ENCODE data around the gene STAT5B. TPM values are rescaled to one million over a fixed set of nuclear protein-coding genes. Genes with fewer than 3 reads are reported as not detected.

Gene STAT5B
- total RNA-seq, 4 donors from 2014 or later = 57.6 to 72.6 (median 63.3) TPM

DNA sequence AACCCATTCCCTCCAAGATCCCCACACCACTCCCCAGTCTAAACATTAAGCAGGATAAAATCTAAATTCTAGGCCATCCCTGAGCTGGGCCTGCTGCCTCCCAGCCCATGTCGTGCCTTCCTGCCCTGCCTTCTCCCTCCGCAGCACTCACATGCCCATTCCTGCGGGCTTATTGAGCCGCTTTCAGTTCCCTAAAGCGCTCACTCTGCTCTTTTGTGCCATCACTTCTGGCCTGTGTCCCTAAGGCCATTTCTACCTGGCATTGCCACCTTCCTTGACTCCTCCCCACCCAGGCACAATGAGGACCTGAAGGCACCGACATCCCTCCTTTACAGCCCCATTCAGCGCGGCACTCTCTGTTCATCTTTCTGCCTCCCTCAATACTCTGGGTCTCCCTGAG, 108.4 kb downstream of the STAT5B start:
- Histone ChIP-seq H3K4me1 (no peaks in the 10 kb centered on the region), H3K27me3 (no peaks in the 10 kb centered on the region), H3K4me3 (replicated peaks in 1 of 3) (no peak overlapping the region), H3K27ac (no peak overlapping the region), H3K9me3 (no peaks in the 10 kb centered on the region), H3K36me3 (no peaks in the 10 kb centered on the region)
- TF ChIP-seq, protein P1, sequence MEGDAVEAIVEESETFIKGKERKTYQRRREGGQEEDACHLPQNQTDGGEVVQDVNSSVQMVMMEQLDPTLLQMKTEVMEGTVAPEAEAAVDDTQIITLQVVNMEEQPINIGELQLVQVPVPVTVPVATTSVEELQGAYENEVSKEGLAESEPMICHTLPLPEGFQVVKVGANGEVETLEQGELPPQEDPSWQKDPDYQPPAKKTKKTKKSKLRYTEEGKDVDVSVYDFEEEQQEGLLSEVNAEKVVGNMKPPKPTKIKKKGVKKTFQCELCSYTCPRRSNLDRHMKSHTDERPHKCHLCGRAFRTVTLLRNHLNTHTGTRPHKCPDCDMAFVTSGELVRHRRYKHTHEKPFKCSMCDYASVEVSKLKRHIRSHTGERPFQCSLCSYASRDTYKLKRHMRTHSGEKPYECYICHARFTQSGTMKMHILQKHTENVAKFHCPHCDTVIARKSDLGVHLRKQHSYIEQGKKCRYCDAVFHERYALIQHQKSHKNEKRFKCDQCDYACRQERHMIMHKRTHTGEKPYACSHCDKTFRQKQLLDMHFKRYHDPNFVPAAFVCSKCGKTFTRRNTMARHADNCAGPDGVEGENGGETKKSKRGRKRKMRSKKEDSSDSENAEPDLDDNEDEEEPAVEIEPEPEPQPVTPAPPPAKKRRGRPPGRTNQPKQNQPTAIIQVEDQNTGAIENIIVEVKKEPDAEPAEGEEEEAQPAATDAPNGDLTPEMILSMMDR (IDR thresholded peaks at IDR 0.05) = no peak
- no peak for TF ChIP-seq POLR2A (IDR thresholded peaks at IDR 0.05)
- intact Hi-C loops (cut with DNase I) = no loop called here
- DNase-seq = no peak
- 93 to 95% methylated on average over 8 of the region's 8 CpGs for WGBS, 2 donors

DNA sequence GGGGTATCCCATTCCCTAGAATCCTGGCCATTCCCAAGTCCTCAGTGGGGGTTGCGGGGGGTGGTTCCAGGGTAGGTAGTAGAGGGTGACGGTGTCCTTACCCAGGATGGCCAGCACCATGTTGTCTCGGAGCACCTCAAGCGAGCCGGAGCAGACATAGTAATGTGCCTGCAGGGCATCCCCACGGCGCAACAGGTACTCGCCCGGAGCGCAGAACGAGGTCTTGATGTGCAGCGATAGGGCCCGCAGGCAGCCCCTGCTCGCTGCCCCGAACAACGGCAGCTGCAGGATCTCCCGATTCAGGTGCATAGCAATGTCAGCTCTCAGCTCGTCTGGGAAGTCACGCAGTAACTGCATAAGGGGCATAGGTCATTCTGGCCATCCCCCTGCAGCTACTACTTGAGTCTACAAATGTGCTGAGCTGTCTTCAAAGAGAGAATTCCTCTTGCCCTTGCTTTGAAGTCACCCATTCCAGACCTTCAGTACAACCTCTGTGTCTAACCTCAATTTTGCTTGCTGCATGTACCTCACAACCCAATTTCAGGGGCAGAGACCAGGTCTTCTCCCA, 109.9 kb downstream of the STAT5B start:
- 82 to 94% methylated on average over 13 of the region's 19 CpGs for WGBS, 2 donors

DNA sequence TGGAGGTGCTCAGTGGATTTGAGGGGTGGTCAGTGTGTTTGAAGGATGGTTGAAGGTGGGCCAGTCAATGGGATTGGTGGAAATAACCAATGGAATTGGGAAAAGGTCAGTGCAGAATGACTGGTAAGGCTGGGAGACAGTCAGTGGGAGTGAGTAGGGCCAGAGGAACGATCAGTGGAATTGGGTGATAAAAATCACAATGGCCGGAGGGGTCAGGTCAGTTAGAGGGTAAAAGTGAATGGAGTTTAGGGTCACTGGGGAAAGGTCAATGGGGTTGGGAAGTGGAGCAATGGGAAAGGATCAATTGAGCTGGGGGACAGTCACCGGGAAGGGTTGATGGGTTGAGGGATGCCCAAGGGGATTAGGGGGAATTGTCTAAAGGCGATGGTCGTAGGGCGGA, 110.4 kb downstream of the STAT5B start:
- H3K4me1 ChIP-seq = no peaks in the 10 kb centered on the region
- no peaks in the 10 kb centered on the region for H3K9me3 ChIP-seq
- 76 to 81% methylated on average over 6 of the region's 6 CpGs for WGBS, 2 donors
- no peaks in the 10 kb centered on the region for H3K27me3 ChIP-seq
- H3K27ac ChIP-seq = no peak overlapping the region
- no peak for DNase-seq
- no peaks in the 10 kb centered on the region for H3K36me3 ChIP-seq
- TF ChIP-seq, protein P1 (IDR thresholded peaks at IDR 0.05) = no peak
- no peak for TF ChIP-seq POLR2A (IDR thresholded peaks at IDR 0.05)
- intact Hi-C loops (cut with DNase I) = no loop called here
- no peak overlapping the region for H3K4me3 ChIP-seq (replicated peaks in 1 of 3)

More for the DNA sequence above, 109.9 kb downstream of the STAT5B start:
- H3K4me1 ChIP-seq = no peaks in the 10 kb centered on the region
- DNase-seq = no peak
- no peaks in the 10 kb centered on the region for H3K9me3 ChIP-seq
- no peaks in the 10 kb centered on the region for H3K27me3 ChIP-seq
- intact Hi-C loops (cut with DNase I) = no loop called here
- TF ChIP-seq, protein P1 (IDR thresholded peaks at IDR 0.05) = no peak
- TF ChIP-seq POLR2A (IDR thresholded peaks at IDR 0.05) = no peak
- H3K4me3 ChIP-seq (replicated peaks in 1 of 3) = no peak overlapping the region
- no peaks in the 10 kb centered on the region for H3K36me3 ChIP-seq
- no peak overlapping the region for H3K27ac ChIP-seq

DNA sequence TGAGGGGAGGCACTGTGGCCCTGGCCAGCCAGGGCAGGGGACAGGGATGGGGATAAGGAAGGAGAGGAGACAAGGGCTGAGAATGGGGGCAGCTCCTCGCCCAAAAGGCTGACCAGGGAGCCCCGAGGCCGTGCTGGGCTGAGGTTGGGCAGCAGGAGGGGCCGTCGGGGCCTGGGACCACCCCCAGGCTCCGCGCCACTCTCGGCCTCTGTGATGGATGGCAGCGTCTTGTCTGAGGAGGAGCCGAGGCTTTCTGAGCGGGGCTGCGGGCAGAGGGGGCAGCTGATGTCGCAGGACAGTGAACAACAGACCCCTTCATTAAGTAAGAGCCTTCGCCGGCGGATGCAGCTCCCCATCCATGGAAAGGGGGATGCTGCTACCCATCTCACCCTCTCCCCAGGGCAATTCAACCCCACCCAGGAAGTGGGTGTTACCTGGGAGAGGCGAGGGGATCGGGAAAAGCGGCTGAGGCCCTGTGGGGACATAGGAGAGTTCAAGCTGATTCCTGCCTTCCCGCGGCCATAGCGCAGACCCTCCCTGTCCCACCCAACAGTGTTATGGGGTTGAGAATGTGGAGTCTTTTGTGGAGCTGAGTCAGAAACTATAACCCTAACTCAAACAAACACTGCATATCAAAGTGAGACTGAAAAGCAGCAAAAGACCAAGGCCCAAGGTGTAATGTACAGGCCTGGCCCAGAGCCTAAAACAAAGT, 112.3 kb downstream of the STAT5B start:
- DNase-seq = no peak
- no peaks in the 10 kb centered on the region for H3K27me3 ChIP-seq
- 56 to 73% methylated on average over 19 to 22 of the region's 22 CpGs for WGBS, 2 donors
- H3K4me1 ChIP-seq = peaks cover 9 to 12% of the 10 kb centered on the region in 2 donors
- no peak overlapping the region for H3K27ac ChIP-seq
- intact Hi-C loops (cut with DNase I) = no loop called here
- TF ChIP-seq, protein P1 (IDR thresholded peaks at IDR 0.05) = no peak
- TF ChIP-seq POLR2A (IDR thresholded peaks at IDR 0.05) = no peak
- no peaks in the 10 kb centered on the region for H3K36me3 ChIP-seq
- H3K4me3 ChIP-seq (replicated peaks in 1 of 3) = no peak overlapping the region
- no peaks in the 10 kb centered on the region for H3K9me3 ChIP-seq

DNA sequence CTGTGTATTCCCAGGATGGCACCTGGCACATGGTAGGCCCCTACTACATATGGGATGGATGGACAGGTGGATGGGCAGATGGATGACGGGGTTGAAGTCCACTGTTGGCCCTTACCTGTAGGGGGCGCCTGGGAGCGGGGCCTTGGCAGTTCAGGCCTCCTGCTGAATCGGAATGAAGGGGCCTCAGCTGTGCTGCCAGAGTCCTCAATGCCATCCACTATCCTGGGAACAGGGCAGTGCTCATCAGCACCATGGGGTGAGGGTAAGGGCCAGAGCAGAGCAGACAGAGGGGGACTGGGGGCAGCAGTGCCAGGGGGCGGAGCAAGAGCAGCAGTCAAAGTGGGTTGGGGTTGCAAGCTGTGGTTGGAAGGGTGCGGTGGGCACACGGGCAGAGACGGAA, 113.1 kb downstream of the STAT5B start:
- intact Hi-C loops (cut with DNase I) = no loop called here
- Histone ChIP-seq H3K4me1 (peaks cover 9 to 12% of the 10 kb centered on the region in 2 donors), H3K4me3 (replicated peaks in 1 of 3) (no peak overlapping the region), H3K27ac (no peak overlapping the region), H3K27me3 (no peaks in the 10 kb centered on the region), H3K9me3 (no peaks in the 10 kb centered on the region), H3K36me3 (no peaks in the 10 kb centered on the region)
- no peak for DNase-seq
- WGBS, 2 donors = 62 to 64% methylated on average over 8 of the region's 8 CpGs
- TF ChIP-seq, protein P1 (IDR thresholded peaks at IDR 0.05) = peak in 1 of 6 experiments; percentile 7
- TF ChIP-seq POLR2A (IDR thresholded peaks at IDR 0.05) = no peak

Measured in thyroid gland (tissue), 4 donors.